H7 (cell line): ENCODE results near the gene EIF4A3. TPM values are rescaled to one million over a fixed set of nuclear protein-coding genes. Genes with fewer than 3 reads are reported as not detected.

Experiments used
- total RNA-seq: library from RNA; depleted of rRNA; stranded (reverse); fragments of >200 nt; shearing (Covaris generic); gene quantifications from 2 replicates; pipeline ENCODE4 v1.2.3, GENCODE V29; 2014; rRNA removed

Gene EIF4A3
- total RNA-seq, 1 experiment from 2014 or later = 138 TPM

Other genes with a start within 250 kb of the EIF4A3 start
- 81.8 and 95.8 TPM in 2 replicates for gene TBC1D16, start 111.3 kb downstream of the EIF4A3 start, total RNA-seq
- 3.8 and 4.2 TPM in 2 replicates for gene CCDC40, start 110.5 kb downstream of the EIF4A3 start, total RNA-seq
- gene GAA, start 45.5 kb downstream of the EIF4A3 start, total RNA-seq = 68.4 and 78.4 TPM in 2 replicates
- 0.11 and 0.55 TPM in 2 replicates for gene CARD14, start 22.9 kb upstream of the EIF4A3 start, total RNA-seq
- gene SGSH, start 73.2 kb upstream of the EIF4A3 start, total RNA-seq = 10.2 and 12.5 TPM in 2 replicates
- 19.4 and 20.6 TPM in 2 replicates for gene SLC26A11, start 73.3 kb upstream of the EIF4A3 start, total RNA-seq
- gene RNF213, start 113.7 kb upstream of the EIF4A3 start, total RNA-seq = 29.4 and 48.8 TPM in 2 replicates